KMS-11 (cell line): ENCODE results near the gene TAF1.
"Not testable (repeated sequence)": the region's sequence is repeated elsewhere in the genome, so short reads cannot be mapped to it uniquely, and the experiment has no call there.

Experiments used
- H2AFZ ChIP-seq: fragments of 200-600 bp; sonication (generic); 2 replicates; pipeline ENCODE4 v1.6.1; 2016; ENCODE audit warnings: antibody characterized with exemption, mixed run types, low read depth
- H3K27ac ChIP-seq: fragments of 200-600 bp; sonication (generic); 2 replicates; pipeline ENCODE4 v1.6.1; 2016; ENCODE audit warnings: mild to moderate bottlenecking, mixed run types
- H3K27me3 ChIP-seq: fragments of 200-600 bp; sonication (generic); 2 replicates; pipeline ENCODE4 v1.6.1; 2017; ENCODE audit warnings: mild to moderate bottlenecking, low read depth, mixed run types, moderate library complexity; ENCODE audit not compliant: insufficient read depth
- H3K36me3 ChIP-seq: fragments of 200-600 bp; sonication (generic); 2 replicates; pipeline ENCODE4 v1.6.1; 2017; ENCODE audit warnings: mild to moderate bottlenecking, mixed run types; ENCODE audit not compliant: insufficient read depth
- H3K4me1 ChIP-seq: fragments of 200-600 bp; sonication (generic); 2 replicates; pipeline ENCODE4 v1.6.1; 2016; ENCODE audit warnings: mild to moderate bottlenecking, low read depth, mixed run types; ENCODE audit not compliant: poor library complexity, severe bottlenecking
- H3K4me2 ChIP-seq: fragments of 200-600 bp; sonication (generic); 2 replicates; pipeline ENCODE4 v1.7.0; 2016; ENCODE audit warnings: mild to moderate bottlenecking, mixed run types
- H3K4me3 ChIP-seq: fragments of 200-600 bp; sonication (generic); IDR thresholded peaks from 2 replicates; pipeline ENCODE4 v1.6.1; 2017; ENCODE audit warnings: low read depth, low read length, mixed read lengths; ENCODE audit not compliant: insufficient read depth
- H3K79me2 ChIP-seq: fragments of 200-600 bp; sonication (generic); 2 replicates; pipeline ENCODE4 v1.6.1; 2016; ENCODE audit warnings: low read depth, mixed run types; ENCODE audit not compliant: insufficient read depth
- H3K9ac ChIP-seq: fragments of 200-600 bp; sonication (generic); 2 replicates; pipeline ENCODE4 v1.6.1; 2016; ENCODE audit warnings: mild to moderate bottlenecking, mixed run types
- H4K20me1 ChIP-seq: fragments of 200-600 bp; sonication (generic); 2 replicates; pipeline ENCODE4 v1.6.1; 2016; ENCODE audit warnings: mild to moderate bottlenecking, mixed run types; ENCODE audit not compliant: insufficient read depth
- TF ChIP-seq, protein P1 (sequence below): fragments of 200-600 bp; sonication (generic); conservative IDR thresholded peaks from 2 replicates; pipeline ENCODE4 v1.6.1; 2017; ENCODE audit warnings: low read depth, mild to moderate bottlenecking, antibody characterized with exemption, low read length, moderate library complexity, mixed read lengths

Gene TAF1

GRCh38 chrX:71326394-71326793 lies 39.8 kb upstream of the TAF1 start:
- TF ChIP-seq, protein P1, sequence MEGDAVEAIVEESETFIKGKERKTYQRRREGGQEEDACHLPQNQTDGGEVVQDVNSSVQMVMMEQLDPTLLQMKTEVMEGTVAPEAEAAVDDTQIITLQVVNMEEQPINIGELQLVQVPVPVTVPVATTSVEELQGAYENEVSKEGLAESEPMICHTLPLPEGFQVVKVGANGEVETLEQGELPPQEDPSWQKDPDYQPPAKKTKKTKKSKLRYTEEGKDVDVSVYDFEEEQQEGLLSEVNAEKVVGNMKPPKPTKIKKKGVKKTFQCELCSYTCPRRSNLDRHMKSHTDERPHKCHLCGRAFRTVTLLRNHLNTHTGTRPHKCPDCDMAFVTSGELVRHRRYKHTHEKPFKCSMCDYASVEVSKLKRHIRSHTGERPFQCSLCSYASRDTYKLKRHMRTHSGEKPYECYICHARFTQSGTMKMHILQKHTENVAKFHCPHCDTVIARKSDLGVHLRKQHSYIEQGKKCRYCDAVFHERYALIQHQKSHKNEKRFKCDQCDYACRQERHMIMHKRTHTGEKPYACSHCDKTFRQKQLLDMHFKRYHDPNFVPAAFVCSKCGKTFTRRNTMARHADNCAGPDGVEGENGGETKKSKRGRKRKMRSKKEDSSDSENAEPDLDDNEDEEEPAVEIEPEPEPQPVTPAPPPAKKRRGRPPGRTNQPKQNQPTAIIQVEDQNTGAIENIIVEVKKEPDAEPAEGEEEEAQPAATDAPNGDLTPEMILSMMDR = no peak
- H3K27me3 ChIP-seq = no peaks in the 10 kb centered on the region
- no peaks in the 10 kb centered on the region for H3K79me2 ChIP-seq

DNA sequence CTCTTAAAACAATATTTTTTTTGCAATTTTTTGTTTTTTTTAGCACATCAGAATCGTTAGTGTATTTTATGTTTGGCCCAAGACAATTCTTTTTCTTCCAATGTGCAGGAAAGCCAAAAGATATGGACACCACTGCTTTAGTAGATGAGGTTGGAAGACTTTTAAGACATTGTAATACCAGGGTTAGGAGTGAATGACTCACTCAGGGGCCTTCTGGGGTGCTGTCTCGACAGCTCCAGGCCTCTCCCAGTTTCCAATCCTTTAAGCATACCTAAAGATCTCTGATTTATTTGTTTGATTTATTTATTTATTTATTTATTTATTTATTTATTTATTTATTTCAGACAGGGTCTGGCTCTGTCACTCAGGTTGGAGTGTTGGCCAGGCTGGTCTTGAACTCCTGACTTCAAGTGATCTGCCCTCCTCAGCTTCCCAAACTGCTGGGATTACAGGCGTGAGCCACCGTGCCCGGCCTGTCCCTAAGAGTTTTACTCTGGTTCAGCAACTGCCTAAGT lies 16.9 kb upstream of the TAF1 start:
- not testable (repeated sequence) for H3K4me3 ChIP-seq, H3K36me3 ChIP-seq, H2AFZ ChIP-seq, H3K79me2 ChIP-seq, H3K27me3 ChIP-seq, H3K4me2 ChIP-seq, H3K27ac ChIP-seq, H4K20me1 ChIP-seq, H3K4me1 ChIP-seq, H3K9ac ChIP-seq

More at GRCh38 chrX:71326394-71326793, 39.8 kb upstream of the TAF1 start:
- no peak overlapping the region for H3K27ac ChIP-seq
- no peaks in the 10 kb centered on the region for H4K20me1 ChIP-seq
- no peak overlapping the region for H3K9ac ChIP-seq
- H3K4me2 ChIP-seq = no peak overlapping the region
- H3K36me3 ChIP-seq = no peaks in the 10 kb centered on the region
- H3K4me1 ChIP-seq = no peaks in the 10 kb centered on the region
- H3K4me3 ChIP-seq = no peak overlapping the region
- H2AFZ ChIP-seq = no peak overlapping the region

DNA sequence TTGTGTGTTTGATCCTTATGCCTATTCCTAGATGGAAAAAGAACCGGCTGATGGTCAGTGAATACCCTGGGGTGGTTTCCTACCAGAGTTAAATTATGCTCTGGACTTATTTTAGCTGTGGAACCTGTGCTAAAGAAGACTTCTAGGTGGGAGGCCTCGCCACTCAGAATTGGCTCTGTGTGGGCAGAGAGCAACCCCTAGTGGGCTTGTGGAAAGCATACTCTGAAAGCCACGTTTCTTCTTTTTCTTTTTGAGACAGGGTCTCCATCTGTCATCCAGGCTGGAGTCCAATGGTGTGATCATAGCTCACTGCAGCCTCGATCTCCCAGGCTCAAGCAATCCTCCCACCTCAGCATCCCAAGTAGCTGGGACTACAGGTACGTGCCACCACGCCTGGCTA lies 16.3 kb upstream of the TAF1 start:
- H3K27me3 ChIP-seq, H3K9ac ChIP-seq, H2AFZ ChIP-seq, H3K27ac ChIP-seq, H4K20me1 ChIP-seq, H3K79me2 ChIP-seq, H3K4me3 ChIP-seq, H3K4me2 ChIP-seq, H3K36me3 ChIP-seq, H3K4me1 ChIP-seq: not testable (repeated sequence)

DNA sequence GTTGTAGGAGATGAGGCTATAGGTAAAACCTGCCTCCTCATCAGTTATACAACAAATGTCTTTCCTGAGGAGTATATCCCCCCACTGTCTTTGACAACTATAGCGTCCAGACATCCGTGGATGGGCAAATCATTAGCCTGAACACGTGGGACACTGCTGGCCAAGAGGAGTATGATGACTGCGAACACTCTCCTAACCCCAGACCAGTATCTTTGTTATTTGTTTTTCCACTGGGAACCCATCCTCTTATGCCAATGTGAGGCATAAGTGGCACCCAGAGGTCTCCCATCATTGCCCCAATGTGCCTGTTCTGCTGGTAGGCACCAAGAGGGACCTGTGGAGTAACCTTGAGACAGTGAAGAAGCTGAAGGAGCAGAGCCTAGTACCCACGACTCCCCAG lies 13.7 kb upstream of the TAF1 start:
- H3K27ac ChIP-seq, H3K36me3 ChIP-seq, H3K4me3 ChIP-seq, H3K4me1 ChIP-seq, H3K4me2 ChIP-seq, H2AFZ ChIP-seq, H3K27me3 ChIP-seq, H4K20me1 ChIP-seq, H3K9ac ChIP-seq, H3K79me2 ChIP-seq: not testable (repeated sequence)

- H3K4me2 ChIP-seq = no peak overlapping the region
Measured at GRCh38 chrX:71364221-71364620, 1.9 kb upstream of the TAF1 start.

GRCh38 chrX:71365356-71365874 lies 742 bp upstream of the TAF1 start:
- peak overlapping the region; percentile 54 for H2AFZ ChIP-seq
- H3K9ac ChIP-seq = peak overlapping the region; percentile 73; the same call in 1 of the 2 replicates
- H3K27me3 ChIP-seq = no peaks in the 10 kb centered on the region
- H3K4me2 ChIP-seq = peak overlapping the region; percentile 68
- H3K79me2 ChIP-seq = peaks cover 25% of the 10 kb centered on the region
- TF ChIP-seq, protein P1 = no peak
- no peaks in the 10 kb centered on the region for H4K20me1 ChIP-seq
- no peak overlapping the region for H3K4me3 ChIP-seq
- no peaks in the 10 kb centered on the region for H3K36me3 ChIP-seq
- H3K27ac ChIP-seq = peak overlapping the region; percentile 75
- H3K4me1 ChIP-seq = peaks cover 8% of the 10 kb centered on the region

More at GRCh38 chrX:71364221-71364620, 1.9 kb upstream of the TAF1 start:
- Histone ChIP-seq H4K20me1 (no peaks in the 10 kb centered on the region), H2AFZ (no peak overlapping the region), H3K27ac (no peak overlapping the region), H3K4me3 (no peak overlapping the region), H3K4me1 (peaks cover 8% of the 10 kb centered on the region), H3K79me2 (peaks cover 22% of the 10 kb centered on the region), H3K36me3 (no peaks in the 10 kb centered on the region), H3K27me3 (no peaks in the 10 kb centered on the region), H3K9ac (no peak overlapping the region)
- TF ChIP-seq, protein P1 = no peak
